GM12878 (cell line): ENCODE measurements around the gene ANTXR2. TPM values are rescaled to one million over a fixed set of nuclear protein-coding genes. Genes with fewer than 3 reads are reported as not detected.

Source experiments
- ATAC-seq: fragments of 200-7000 bp; cut with Tn5 transposase; 3 replicates; pipeline ENCODE4 v1.9.1; 2020; ENCODE audit warnings: mild to moderate bottlenecking, moderate library complexity
- BruUV-seq: library from RNA; stranded (reverse); fragments of 400-500 nt; replicated peaks from 2 replicates; lab custom pipeline; 2021; lab: Mats Ljungman, UMichigan
- CTCF ChIA-PET: fragments of 300-600 bp; sonication (Branson Sonifier 250); formaldehyde crosslinking; extraction: SDS; loops from one replicate; lab custom pipeline; 2021; ENCODE audit warnings: inconsistent platforms; lab: Yijun Ruan, JAX
- POLR2A ChIA-PET: fragments of 350-600 bp; formaldehyde crosslinking; extraction: SDS; loops from one replicate; lab custom pipeline; 2021; ENCODE audit warnings: inconsistent platforms; lab: Charles Lee
- RAD21 ChIA-PET: fragments of 300-600 bp; sonication (Branson Sonifier 250); formaldehyde crosslinking; loops from one replicate; lab custom pipeline; 2023; ENCODE audit warnings: antibody characterized with exemption; ENCODE audit not compliant: unreplicated experiment; lab: Charles Lee
- SMC1A ChIA-PET: fragments of 300-600 bp; sonication (Branson Sonifier 250); formaldehyde crosslinking; loops from one replicate; lab custom pipeline; 2023; ENCODE audit not compliant: unreplicated experiment, uncharacterized antibody; lab: Charles Lee
- DNase-seq: peaks from one replicate; pipeline ENCODE4 v3.0.0-alpha.2; 2011; ENCODE audit warnings: low read depth, low spot score
- FAIRE-seq: peaks from 3 replicates; lab custom pipeline; 2011; peaks lifted over from hg19 to GRCh38; lab: Jason Lieb, UNC
- H2AFZ ChIP-seq: 2 replicates; pipeline ENCODE4 v1.6.0; 2011; ENCODE audit warnings: low read depth, low read length, control low read depth; ENCODE audit not compliant: control insufficient read depth
- H3K27ac ChIP-seq: 2 replicates; pipeline ENCODE4 v1.5.1; 2011; ENCODE audit warnings: control low read depth; ENCODE audit not compliant: control insufficient read depth, insufficient read depth
- H3K27me3 ChIP-seq, 2 experiments: replicated peaks in 1 of 2; 2 replicates each; pipeline versions ENCODE4 v1.6.0 to v1.6.1; 2011; ENCODE audit warnings: low read length in 1 of 2; ENCODE audit not compliant: control insufficient read depth in 2 of 2, insufficient read depth in 2 of 2
- H3K36me3 ChIP-seq, 2 experiments: 2 replicates each; pipeline ENCODE4 v1.5.1; 2011; ENCODE audit warnings: low read length in 1 of 2; ENCODE audit not compliant: control insufficient read depth in 2 of 2, insufficient read depth in 2 of 2
- H3K4me1 ChIP-seq: 2 replicates; pipeline ENCODE4 v1.6.1; 2011; ENCODE audit warnings: mild to moderate bottlenecking, low read length, moderate library complexity, mixed read lengths; ENCODE audit not compliant: control insufficient read depth, insufficient read depth
- H3K4me2 ChIP-seq: 2 replicates; pipeline ENCODE4 v1.6.0; 2011; ENCODE audit warnings: control low read depth; ENCODE audit not compliant: control insufficient read depth, insufficient read depth
- H3K4me3 ChIP-seq: fragments of 200-600 bp; sonication (generic); 2 replicates; pipeline ENCODE4 v1.5.1; 2016
- H3K79me2 ChIP-seq: 2 replicates; pipeline ENCODE4 v1.6.0; 2011; ENCODE audit warnings: low read length; ENCODE audit not compliant: control insufficient read depth, insufficient read depth
- H3K9ac ChIP-seq: 2 replicates; pipeline ENCODE4 v1.8.0; 2011; ENCODE audit warnings: low read length, control low read depth, mixed read lengths; ENCODE audit not compliant: control insufficient read depth, insufficient read depth
- H3K9me3 ChIP-seq: replicated peaks from 3 replicates; pipeline ENCODE4 v1.5.1; 2011; ENCODE audit warnings: mild to moderate bottlenecking, low read length; ENCODE audit not compliant: control insufficient read depth, insufficient read depth
- H4K20me1 ChIP-seq: 2 replicates; pipeline ENCODE4 v1.6.0; 2011; ENCODE audit not compliant: control insufficient read depth, insufficient read depth
- CREB1 ChIP-seq: IDR thresholded peaks from 2 replicates; pipeline ENCODE4 v1.6.1; 2012; ENCODE audit warnings: low read depth, mild to moderate bottlenecking, inconsistent platforms
- NR2F1 ChIP-seq: fragments of 450-650 bp; conservative IDR thresholded peaks from 2 replicates; pipeline ENCODE4 v1.6.1; 2017; ENCODE audit warnings: mild to moderate bottlenecking
- PKNOX1 ChIP-seq: fragments of 450-650 bp; IDR thresholded peaks from 2 replicates; pipeline ENCODE4 v1.6.1; 2016; ENCODE audit warnings: mild to moderate bottlenecking
- PRDM15 ChIP-seq: fragments of 450-650 bp; formaldehyde crosslinking; IDR thresholded peaks from 2 replicates; pipeline ENCODE4 v1.4.0; 2020; ENCODE audit warnings: mild to moderate bottlenecking, moderate library complexity
- RELA ChIP-seq: fragments of 450-650 bp; IDR thresholded peaks from 2 replicates; pipeline ENCODE4 v1.8.0; 2014; ENCODE audit warnings: borderline replicate concordance; ENCODE audit not compliant: partially characterized antibody
- RELB ChIP-seq: fragments of 450-650 bp; IDR thresholded peaks from 2 replicates; pipeline ENCODE4 v1.6.1; 2017; ENCODE audit warnings: low read depth, mild to moderate bottlenecking, moderate library complexity
- ZBTB4 ChIP-seq: fragments of 450-650 bp; formaldehyde crosslinking; IDR thresholded peaks from 2 replicates; pipeline ENCODE4 v1.4.0; 2022; ENCODE audit warnings: mild to moderate bottlenecking, moderate library complexity
- WGBS: methylation state at CpG from one replicate; pipeline ENCODE4 v1.1.6; 2016; ENCODE audit warnings: low lambda C conversion rate; ENCODE audit not compliant: insufficient replicate concordance, insufficient coverage; ENCODE audit errors: missing lambda C conversion rate; 5-methylcytosine and 5-hydroxymethylcytosine counted together
- in situ Hi-C: fragments of 300-500 bp; cut with MboI; formaldehyde crosslinking; loops from 9 replicates; pipeline ENCODE4 v1.14.3; 2018; ENCODE audit warnings: mixed read lengths
- intact Hi-C: fragments of 100-400 bp; cut with micrococcal nuclease; formaldehyde crosslinking; loops from one replicate; pipeline ENCODE4 v1.14.2; 2022; ENCODE audit not compliant: unreplicated experiment
- polyA plus RNA-seq, 11 experiments: library from polyadenylated mRNA; depleted of rRNA in 4 of 11; unstranded in 6 of 11; stranded (reverse) in 5 of 11; fragments of >200 nt; fragmentation: Nextera tagmentation in 4 of 11; fragmentation: Illumina TruSeq in 1 of 11; extraction: Ambion mirVana in 4 of 11; extraction: Trizol in 1 of 11; gene quantifications; 1 replicate in 1 of 11; 2 replicates in 10 of 11; pipeline versions ENCODE4 v1.2.1 to v1.2.3, GENCODE V29; 2011 to 2016; ENCODE audit warnings: inconsistent platforms in 2 of 11, missing spikeins in 2 of 11, low read depth in 1 of 11
- total RNA-seq, 4 experiments: library from RNA; depleted of rRNA in 3 of 4; stranded (reverse); fragments of >200 nt in 3 of 4; fragmentation: Illumina TruSeq in 1 of 4; extraction: Trizol in 1 of 4; gene quantifications; 2 replicates each; pipeline versions ENCODE4 v1.2.1 to v1.2.3, GENCODE V29; 2013 to 2021

The ANTXR2 gene
- total and polyA plus RNA-seq, 10 of the 15 experiments (the other 5 are each of a cell fraction or from before 2014, with no cell fraction given): 1.4 to 8.9 (median 5.7) TPM

- RAD21 ChIA-PET: no interaction called here
- FAIRE-seq: no peak
- no peaks in the 10 kb centered on the region for H4K20me1 ChIP-seq
- H3K36me3 ChIP-seq: no peaks in the 10 kb centered on the region; a peak in 1 of 4 replicates
- H2AFZ ChIP-seq: no peak overlapping the region
- DNase-seq: no peak
- TF ChIP-seq NR2F1: no peak
- TF ChIP-seq ZBTB4: no peak
- no peak overlapping the region for H3K4me3 ChIP-seq
- no peak overlapping the region for H3K4me2 ChIP-seq
- H3K27me3 ChIP-seq: no peaks in the 10 kb centered on the region
- no peaks in the 10 kb centered on the region for H3K9me3 ChIP-seq
- no TSS peak for BruUV-seq
- POLR2A ChIA-PET: no interaction called here
- in situ Hi-C loops (no loop called here), intact Hi-C loops (no loop called here)
- ATAC-seq: no peak
- H3K27ac ChIP-seq: no peak overlapping the region
- H3K79me2 ChIP-seq: no peaks in the 10 kb centered on the region
- SMC1A ChIA-PET: no interaction called here
- H3K9ac ChIP-seq: no peak overlapping the region
- CTCF ChIA-PET: no interaction called here
- peaks cover 8% of the 10 kb centered on the region for H3K4me1 ChIP-seq
- WGBS: 98% methylated on average over 3 of the region's 3 CpGs
Observed at GRCh38 chr4:80014531-80014930, 58.5 kb downstream of the ANTXR2 start.

- Histone ChIP-seq H3K9ac (no peak overlapping the region), H3K27ac (no peak overlapping the region), H3K27me3 (no peaks in the 10 kb centered on the region), H3K4me3 (no peak overlapping the region), H3K4me1 (peaks cover 12% of the 10 kb centered on the region), H3K4me2 (no peak overlapping the region), H3K9me3 (no peaks in the 10 kb centered on the region; the same call in 2 of the 3 replicates), H3K36me3 (no peaks in the 10 kb centered on the region; a peak in 1 of 4 replicates), H4K20me1 (no peaks in the 10 kb centered on the region), H2AFZ (no peak overlapping the region), H3K79me2 (no peaks in the 10 kb centered on the region)
- ChIA-PET POLR2A (no interaction called here), SMC1A (interaction anchor here (1.5 kb wide), 1 partner anchor 39 kb away, joined by 3 read pairs; no protein-coding TSS in a partner anchor), RAD21 (no interaction called here), CTCF (no interaction called here)
- no peak for DNase-seq
- no peak for FAIRE-seq
- no TSS peak for BruUV-seq
- in situ Hi-C loops (no loop called here), intact Hi-C loops (no loop called here)
- ATAC-seq: no peak
- 37% methylated on average over 1 of the region's 1 CpG for WGBS
- TF ChIP-seq CREB1: no peak
- TF ChIP-seq RELA: no peak
- no peak for TF ChIP-seq RELB
- TF ChIP-seq PRDM15 (CRISPR knock-in tag): no peak
- TF ChIP-seq PKNOX1: no peak
Observed at GRCh38 chr4:80012291-80012690, 60.7 kb downstream of the ANTXR2 start.
